ENCODE results near the gene SUMO4.

SUMO4 gene

GRCh38 chr6:149393002-149393679 lies 6.9 kb upstream of the SUMO4 start:
- Histone ChIP-seq H3K36me3 (ENCODE audit: control insufficient read depth in 2 of 2, insufficient read depth in 1 of 2, low read length in 2 of 2) (peaks cover 0 to 18% of the 10 kb centered on the region in 2 experiments; a peak in 2 of 3 replicates), H3K27ac (ENCODE audit: extremely low read depth, low read depth, low read length) (no peak overlapping the region), H3K9me3 (ENCODE audit: control insufficient read depth, insufficient read depth, low read depth, low read length) (no peaks in the 10 kb centered on the region), H3K4me3 (ENCODE audit: low read depth, low read length) (no peak overlapping the region), H3K4me1 (ENCODE audit: control insufficient read depth, insufficient read depth, low read length) (no peaks in the 10 kb centered on the region)
- POLR2A ChIA-PET = no interaction called here
- TF ChIP-seq HIC1 (tag by site-specific recombination; IDR thresholded peaks at IDR 0.05) (no peak), ZNF768 (tag by site-specific recombination; IDR thresholded peaks at IDR 0.05) (no peak), ZNF114 (tag by site-specific recombination; IDR thresholded peaks at IDR 0.05) (no peak), ZNF843 (tag by site-specific recombination; IDR thresholded peaks at IDR 0.05) (no peak), GLI4 (tag by site-specific recombination; IDR thresholded peaks at IDR 0.05) (no peak), ZFP69B (tag by site-specific recombination; IDR thresholded peaks at IDR 0.05) (no peak), SCRT1 (tag by site-specific recombination; IDR thresholded peaks at IDR 0.05; ENCODE audit: borderline replicate concordance) (no peak), ZNF404 (tag by site-specific recombination; IDR thresholded peaks at IDR 0.05) (no peak), ZNF529 (tag by site-specific recombination; IDR thresholded peaks at IDR 0.05; ENCODE audit: insufficient replicate concordance) (no peak), ZNF184 (tag by site-specific recombination; IDR thresholded peaks at IDR 0.05) (no peak), ZNF670 (tag by site-specific recombination; IDR thresholded peaks at IDR 0.05; ENCODE audit: low read depth) (no peak), ZNF341 (tag by site-specific recombination; IDR thresholded peaks at IDR 0.05; ENCODE audit: low read depth) (no peak), IKZF3 (tag by site-specific recombination; IDR thresholded peaks at IDR 0.05) (no peak), ZNF433 (tag by site-specific recombination; IDR thresholded peaks at IDR 0.05; ENCODE audit: low read depth) (no peak), ZNF791 (tag by site-specific recombination; IDR thresholded peaks at IDR 0.05) (no peak), ZNF549 (tag by site-specific recombination; IDR thresholded peaks at IDR 0.05) (no peak)
- TF ChIP-seq, protein P1, sequence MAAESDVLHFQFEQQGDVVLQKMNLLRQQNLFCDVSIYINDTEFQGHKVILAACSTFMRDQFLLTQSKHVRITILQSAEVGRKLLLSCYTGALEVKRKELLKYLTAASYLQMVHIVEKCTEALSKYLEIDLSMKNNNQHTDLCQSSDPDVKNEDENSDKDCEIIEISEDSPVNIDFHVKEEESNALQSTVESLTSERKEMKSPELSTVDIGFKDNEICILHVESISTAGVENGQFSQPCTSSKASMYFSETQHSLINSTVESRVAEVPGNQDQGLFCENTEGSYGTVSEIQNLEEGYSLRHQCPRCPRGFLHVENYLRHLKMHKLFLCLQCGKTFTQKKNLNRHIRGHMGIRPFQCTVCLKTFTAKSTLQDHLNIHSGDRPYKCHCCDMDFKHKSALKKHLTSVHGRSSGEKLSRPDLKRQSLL (tag by site-specific recombination; IDR thresholded peaks at IDR 0.05) = no peak
- CTCF ChIA-PET = interaction anchor here (0.6 kb wide), 2 partner anchors 43 to 350 kb away, joined by 4 read pairs; no protein-coding TSS in a partner anchor

DNA sequence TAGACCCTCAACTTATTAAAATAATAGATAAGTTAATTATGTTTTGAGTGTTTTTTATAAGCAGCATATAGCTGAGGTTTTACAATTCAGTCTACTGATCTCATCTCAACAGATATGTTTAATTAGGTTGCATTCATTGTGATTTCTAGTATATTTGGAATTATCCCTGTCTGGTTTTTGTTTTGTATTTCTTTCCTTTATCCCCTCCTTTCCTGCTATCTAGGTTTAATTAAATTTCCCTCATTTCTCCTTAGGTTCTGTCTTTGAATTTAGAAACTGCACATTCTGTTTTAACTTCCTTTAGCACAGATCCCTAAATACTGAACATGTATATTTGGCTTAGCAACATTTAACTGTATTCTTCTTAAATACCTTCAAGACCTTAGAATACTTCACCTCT lies 4.9 kb upstream of the SUMO4 start:
- Histone ChIP-seq H3K4me3 (ENCODE audit: low read depth, low read length) (no peak overlapping the region), H3K36me3 (ENCODE audit: control insufficient read depth in 2 of 2, insufficient read depth in 1 of 2, low read length in 2 of 2) (peaks cover 15 to 29% of the 10 kb centered on the region in 2 experiments), H3K4me1 (ENCODE audit: control insufficient read depth, insufficient read depth, low read length) (no peaks in the 10 kb centered on the region), H3K9me3 (ENCODE audit: control insufficient read depth, insufficient read depth, low read depth, low read length) (no peaks in the 10 kb centered on the region), H3K27ac (ENCODE audit: extremely low read depth, low read depth, low read length) (no peak overlapping the region)
- CTCF ChIA-PET = no interaction called here
- POLR2A ChIA-PET = no interaction called here
- TF ChIP-seq, protein P2, sequence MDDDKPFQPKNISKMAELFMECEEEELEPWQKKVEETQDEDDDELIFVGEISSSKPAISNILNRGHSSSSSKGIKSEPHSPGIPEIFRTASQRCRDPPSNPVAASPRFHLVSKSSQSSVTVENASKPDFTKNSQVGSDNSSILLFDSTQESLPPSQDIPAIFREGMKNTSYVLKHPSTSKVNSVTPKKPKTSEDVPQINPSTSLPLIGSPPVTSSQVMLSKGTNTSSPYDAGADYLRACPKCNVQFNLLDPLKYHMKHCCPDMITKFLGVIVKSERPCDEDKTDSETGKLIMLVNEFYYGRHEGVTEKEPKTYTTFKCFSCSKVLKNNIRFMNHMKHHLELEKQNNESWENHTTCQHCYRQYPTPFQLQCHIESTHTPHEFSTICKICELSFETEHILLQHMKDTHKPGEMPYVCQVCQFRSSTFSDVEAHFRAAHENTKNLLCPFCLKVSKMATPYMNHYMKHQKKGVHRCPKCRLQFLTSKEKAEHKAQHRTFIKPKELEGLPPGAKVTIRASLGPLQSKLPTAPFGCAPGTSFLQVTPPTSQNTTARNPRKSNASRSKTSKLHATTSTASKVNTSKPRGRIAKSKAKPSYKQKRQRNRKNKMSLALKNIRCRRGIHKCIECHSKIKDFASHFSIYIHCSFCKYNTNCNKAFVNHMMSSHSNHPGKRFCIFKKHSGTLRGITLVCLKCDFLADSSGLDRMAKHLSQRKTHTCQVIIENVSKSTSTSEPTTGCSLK (tag by site-specific recombination; IDR thresholded peaks at IDR 0.05) = no peak
- TF ChIP-seq ZNF629 (tag by site-specific recombination; IDR thresholded peaks at IDR 0.05) (no peak), ZNF292 (tag by site-specific recombination; IDR thresholded peaks at IDR 0.05; ENCODE audit: borderline replicate concordance, low read depth) (no peak), ZNF221 (tag by site-specific recombination; IDR thresholded peaks at IDR 0.05; ENCODE audit: borderline replicate concordance) (no peak), ZNF214 (tag by site-specific recombination; IDR thresholded peaks at IDR 0.05; ENCODE audit: borderline replicate concordance) (no peak), HIC1 (tag by site-specific recombination; IDR thresholded peaks at IDR 0.05) (no peak)
- TF ChIP-seq, protein P3, sequence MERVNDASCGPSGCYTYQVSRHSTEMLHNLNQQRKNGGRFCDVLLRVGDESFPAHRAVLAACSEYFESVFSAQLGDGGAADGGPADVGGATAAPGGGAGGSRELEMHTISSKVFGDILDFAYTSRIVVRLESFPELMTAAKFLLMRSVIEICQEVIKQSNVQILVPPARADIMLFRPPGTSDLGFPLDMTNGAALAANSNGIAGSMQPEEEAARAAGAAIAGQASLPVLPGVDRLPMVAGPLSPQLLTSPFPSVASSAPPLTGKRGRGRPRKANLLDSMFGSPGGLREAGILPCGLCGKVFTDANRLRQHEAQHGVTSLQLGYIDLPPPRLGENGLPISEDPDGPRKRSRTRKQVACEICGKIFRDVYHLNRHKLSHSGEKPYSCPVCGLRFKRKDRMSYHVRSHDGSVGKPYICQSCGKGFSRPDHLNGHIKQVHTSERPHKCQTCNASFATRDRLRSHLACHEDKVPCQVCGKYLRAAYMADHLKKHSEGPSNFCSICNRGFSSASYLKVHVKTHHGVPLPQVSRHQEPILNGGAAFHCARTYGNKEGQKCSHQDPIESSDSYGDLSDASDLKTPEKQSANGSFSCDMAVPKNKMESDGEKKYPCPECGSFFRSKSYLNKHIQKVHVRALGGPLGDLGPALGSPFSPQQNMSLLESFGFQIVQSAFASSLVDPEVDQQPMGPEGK (tag by site-specific recombination; IDR thresholded peaks at IDR 0.05) = no peak
